HepG2 (cell line): ENCODE results near the gene CNOT8. TPM values are rescaled to one million over a fixed set of nuclear protein-coding genes. Genes with fewer than 3 reads are reported as not detected.
A peak's percentile ranks its signal among the peaks of the same experiment; 100 is the strongest.

Source experiments
- HNRNPL ChIP-seq: fragments of 200-400 bp; formaldehyde crosslinking; IDR thresholded peaks from 2 replicates; pipeline ENCODE4 v1.6.1; 2017; ENCODE audit warnings: mild to moderate bottlenecking, low read depth, low read length
- KLF13 ChIP-seq: sonication (generic); formaldehyde crosslinking; IDR thresholded peaks from 2 replicates; pipeline ENCODE4 v1.4.0; 2020; ENCODE audit warnings: mild to moderate bottlenecking, missing genetic modification reagents
- KMT2B ChIP-seq: IDR thresholded peaks from 2 replicates; pipeline ENCODE4 v1.6.1; 2016; ENCODE audit warnings: missing genetic modification reagents, missing compliant biosample characterization
- USF2 ChIP-seq, 2 experiments: sonication (generic) in 1 of 2; formaldehyde crosslinking in 1 of 2; IDR thresholded peaks; 2 replicates each; pipeline versions ENCODE4 v1.5.1 to v1.6.1; 2011 to 2020; ENCODE audit warnings: borderline replicate concordance in 1 of 2, low read depth in 1 of 2, low read length in 1 of 2, mild to moderate bottlenecking in 1 of 2, missing genetic modification reagents in 1 of 2, moderate library complexity in 1 of 2
- YEATS4 ChIP-seq: sonication (generic); formaldehyde crosslinking; IDR thresholded peaks from 2 replicates; pipeline ENCODE4 v1.4.0; 2020; ENCODE audit warnings: missing genetic modification reagents, borderline replicate concordance
- ZNF142 ChIP-seq: sonication (generic); formaldehyde crosslinking; IDR thresholded peaks from 2 replicates; pipeline ENCODE4 v1.4.0; 2020; ENCODE audit warnings: missing genetic modification reagents
- ZNF20 ChIP-seq: sonication (generic); formaldehyde crosslinking; IDR thresholded peaks from 2 replicates; pipeline ENCODE4 v1.4.0; 2020; ENCODE audit warnings: mild to moderate bottlenecking, moderate library complexity, missing genetic modification reagents
- ZNF232 ChIP-seq: sonication (generic); formaldehyde crosslinking; IDR thresholded peaks from 2 replicates; pipeline ENCODE4 v1.4.0; 2020; ENCODE audit warnings: missing genetic modification reagents, borderline replicate concordance
- ZNF329 ChIP-seq: sonication (generic); formaldehyde crosslinking; IDR thresholded peaks from 2 replicates; pipeline ENCODE4 v1.9.0; 2021; ENCODE audit warnings: low read depth, mild to moderate bottlenecking, missing genetic modification reagents
- ZNF660 ChIP-seq: sonication (generic); formaldehyde crosslinking; IDR thresholded peaks from 2 replicates; pipeline ENCODE4 v1.5.1; 2020; ENCODE audit warnings: mild to moderate bottlenecking, low read depth, missing genetic modification reagents, borderline replicate concordance
- ZNF768 ChIP-seq: sonication (generic); formaldehyde crosslinking; IDR thresholded peaks from 2 replicates; pipeline ENCODE4 v1.4.0; 2020; ENCODE audit warnings: missing genetic modification reagents
- polyA plus RNA-seq, 8 experiments: library from polyadenylated mRNA; depleted of rRNA in 3 of 8; stranded (reverse) in 7 of 8; unstranded in 1 of 8; fragments of >200 nt; fragmentation: Illumina TruSeq in 4 of 8; extraction: Trizol in 4 of 8; gene quantifications; 2 replicates each; pipeline versions ENCODE4 v1.2.1 to v1.2.3, GENCODE V29; 2011 to 2016; ENCODE audit warnings: low read depth in 4 of 8, missing spikeins in 1 of 8, mixed read lengths in 1 of 8; ENCODE audit not compliant: insufficient read depth in 1 of 8
- total RNA-seq, 5 experiments: library from RNA; depleted of rRNA; stranded (reverse); fragments of >200 nt; fragmentation: Illumina TruSeq; extraction: Trizol; gene quantifications; 2 replicates each; pipeline ENCODE4 v1.2.3, GENCODE V29; 2016; ENCODE audit warnings: low read depth in 1 of 5
- TF ChIP-seq, protein P1 (sequence below): sonication (generic); formaldehyde crosslinking; IDR thresholded peaks from 2 replicates; pipeline ENCODE4 v1.8.1; 2023; ENCODE audit warnings: missing genetic modification reagents, inconsistent platforms, borderline replicate concordance
- TF ChIP-seq, protein P2 (sequence below): sonication (generic); formaldehyde crosslinking; IDR thresholded peaks from 2 replicates; pipeline ENCODE4 v1.8.0; 2022; ENCODE audit warnings: missing genetic modification reagents, mild to moderate bottlenecking, borderline replicate concordance
- TF ChIP-seq, protein P3 (sequence below): sonication (generic); formaldehyde crosslinking; conservative IDR thresholded peaks from 2 replicates; pipeline ENCODE4 v1.8.0; 2022; ENCODE audit warnings: missing genetic modification reagents

The CNOT8 gene
- total and polyA plus RNA-seq, 2 of the 13 experiments (the other 11 are each of a cell fraction or from before 2014, with no cell fraction given), result 37.1 to 74.9 TPM

DNA sequence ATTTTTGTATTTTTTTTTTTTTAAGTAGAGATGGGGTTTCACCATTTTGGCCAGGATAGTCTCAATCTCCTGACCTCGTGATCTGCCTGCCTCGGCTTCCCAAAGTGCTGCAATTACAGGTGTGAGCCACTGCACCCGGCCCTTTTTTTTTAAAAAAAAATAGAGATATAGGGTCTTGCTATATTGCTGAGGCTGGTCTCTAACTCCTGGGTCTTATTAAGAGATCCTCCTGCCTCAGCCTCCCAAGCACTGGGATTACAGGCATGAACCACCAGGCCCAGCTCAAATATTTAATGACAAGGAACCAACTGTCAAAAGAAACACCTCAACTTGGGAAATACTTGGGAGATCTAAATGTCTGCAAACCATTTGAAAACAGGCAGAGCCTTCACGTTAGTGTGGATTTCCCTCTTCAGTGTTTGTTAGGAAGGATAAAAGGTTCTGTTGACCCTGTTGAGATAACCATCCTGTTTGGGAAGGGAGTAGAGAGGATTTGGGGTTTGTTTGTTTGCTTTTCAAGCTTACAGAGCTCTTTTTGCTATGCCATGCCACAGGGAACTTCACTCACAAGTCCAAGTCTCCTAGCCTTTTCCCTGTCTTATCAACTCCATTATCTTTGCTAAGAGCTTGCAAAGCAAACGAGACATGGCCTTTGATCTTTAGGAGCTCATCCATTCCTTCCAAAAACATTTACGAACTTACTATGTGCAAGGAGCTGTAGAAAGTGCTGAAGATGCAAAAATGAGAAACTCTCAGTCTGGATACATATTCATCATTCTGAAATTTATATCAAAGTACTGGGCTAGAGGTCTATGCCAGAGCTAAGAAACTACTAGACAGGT is 15.5 kb upstream of the CNOT8 start (continued):
- TF ChIP-seq KLF13 (CRISPR knock-in tag), result no peak
- TF ChIP-seq ZNF20, result no peak
- TF ChIP-seq, protein P1, sequence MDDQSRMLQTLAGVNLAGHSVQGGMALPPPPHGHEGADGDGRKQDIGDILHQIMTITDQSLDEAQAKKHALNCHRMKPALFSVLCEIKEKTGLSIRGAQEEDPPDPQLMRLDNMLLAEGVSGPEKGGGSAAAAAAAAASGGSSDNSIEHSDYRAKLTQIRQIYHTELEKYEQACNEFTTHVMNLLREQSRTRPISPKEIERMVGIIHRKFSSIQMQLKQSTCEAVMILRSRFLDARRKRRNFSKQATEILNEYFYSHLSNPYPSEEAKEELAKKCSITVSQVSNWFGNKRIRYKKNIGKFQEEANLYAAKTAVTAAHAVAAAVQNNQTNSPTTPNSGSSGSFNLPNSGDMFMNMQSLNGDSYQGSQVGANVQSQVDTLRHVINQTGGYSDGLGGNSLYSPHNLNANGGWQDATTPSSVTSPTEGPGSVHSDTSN (CRISPR knock-in tag), result no peak
- no peak for TF ChIP-seq YEATS4 (CRISPR knock-in tag)
- TF ChIP-seq ZNF142 (CRISPR knock-in tag), result no peak
- no peak for TF ChIP-seq HNRNPL
- TF ChIP-seq ZNF660 (CRISPR knock-in tag), result no peak
- TF ChIP-seq KMT2B (CRISPR knock-in tag), result no peak
- no peak for TF ChIP-seq USF2 (IDR thresholded peaks at IDR 0.05; ENCODE audit: low read depth, low read length)
- no peak for TF ChIP-seq USF2 (CRISPR knock-in tag; IDR thresholded peaks at IDR 0.05; ENCODE audit: borderline replicate concordance)
- TF ChIP-seq ZNF768 (CRISPR knock-in tag), result no peak
- TF ChIP-seq, protein P2, sequence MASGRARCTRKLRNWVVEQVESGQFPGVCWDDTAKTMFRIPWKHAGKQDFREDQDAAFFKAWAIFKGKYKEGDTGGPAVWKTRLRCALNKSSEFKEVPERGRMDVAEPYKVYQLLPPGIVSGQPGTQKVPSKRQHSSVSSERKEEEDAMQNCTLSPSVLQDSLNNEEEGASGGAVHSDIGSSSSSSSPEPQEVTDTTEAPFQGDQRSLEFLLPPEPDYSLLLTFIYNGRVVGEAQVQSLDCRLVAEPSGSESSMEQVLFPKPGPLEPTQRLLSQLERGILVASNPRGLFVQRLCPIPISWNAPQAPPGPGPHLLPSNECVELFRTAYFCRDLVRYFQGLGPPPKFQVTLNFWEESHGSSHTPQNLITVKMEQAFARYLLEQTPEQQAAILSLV (CRISPR knock-in tag), result no peak
- peak; percentile 31; the same call in 1 of the 2 replicates for TF ChIP-seq ZNF232 (CRISPR knock-in tag)
- TF ChIP-seq, protein P3, sequence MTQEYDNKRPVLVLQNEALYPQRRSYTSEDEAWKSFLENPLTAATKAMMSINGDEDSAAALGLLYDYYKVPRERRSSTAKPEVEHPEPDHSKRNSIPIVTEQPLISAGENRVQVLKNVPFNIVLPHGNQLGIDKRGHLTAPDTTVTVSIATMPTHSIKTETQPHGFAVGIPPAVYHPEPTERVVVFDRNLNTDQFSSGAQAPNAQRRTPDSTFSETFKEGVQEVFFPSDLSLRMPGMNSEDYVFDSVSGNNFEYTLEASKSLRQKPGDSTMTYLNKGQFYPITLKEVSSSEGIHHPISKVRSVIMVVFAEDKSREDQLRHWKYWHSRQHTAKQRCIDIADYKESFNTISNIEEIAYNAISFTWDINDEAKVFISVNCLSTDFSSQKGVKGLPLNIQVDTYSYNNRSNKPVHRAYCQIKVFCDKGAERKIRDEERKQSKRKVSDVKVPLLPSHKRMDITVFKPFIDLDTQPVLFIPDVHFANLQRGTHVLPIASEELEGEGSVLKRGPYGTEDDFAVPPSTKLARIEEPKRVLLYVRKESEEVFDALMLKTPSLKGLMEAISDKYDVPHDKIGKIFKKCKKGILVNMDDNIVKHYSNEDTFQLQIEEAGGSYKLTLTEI (CRISPR knock-in tag), result no peak
- TF ChIP-seq ZNF329 (CRISPR knock-in tag), result no peak
